Keratinocyte (primary cell): ENCODE data around the gene LEP.

ENCODE experiments used
- EZH2 ChIP-seq: IDR thresholded peaks from one replicate; pipeline ENCODE4 v1.6.1; 2012; ENCODE audit warnings: inconsistent platforms, mild to moderate bottlenecking, low read length, moderate library complexity
- TF ChIP-seq, protein P1 (sequence below), 3 experiments: IDR thresholded peaks in 1 of 3; conservative IDR thresholded peaks in 1 of 3; optimal IDR thresholded peaks in 1 of 3; 2 replicates in 2 of 3; 3 replicates in 1 of 3; pipeline versions ENCODE3 to v1.5.1; 2011; ENCODE audit warnings: low read length in 3 of 3, mild to moderate bottlenecking in 3 of 3, moderate library complexity in 2 of 3, control low read depth in 1 of 3, inconsistent platforms in 1 of 3; ENCODE audit not compliant: insufficient read depth in 2 of 3; ENCODE audit errors: extremely low read depth in 1 of 3

DNA sequence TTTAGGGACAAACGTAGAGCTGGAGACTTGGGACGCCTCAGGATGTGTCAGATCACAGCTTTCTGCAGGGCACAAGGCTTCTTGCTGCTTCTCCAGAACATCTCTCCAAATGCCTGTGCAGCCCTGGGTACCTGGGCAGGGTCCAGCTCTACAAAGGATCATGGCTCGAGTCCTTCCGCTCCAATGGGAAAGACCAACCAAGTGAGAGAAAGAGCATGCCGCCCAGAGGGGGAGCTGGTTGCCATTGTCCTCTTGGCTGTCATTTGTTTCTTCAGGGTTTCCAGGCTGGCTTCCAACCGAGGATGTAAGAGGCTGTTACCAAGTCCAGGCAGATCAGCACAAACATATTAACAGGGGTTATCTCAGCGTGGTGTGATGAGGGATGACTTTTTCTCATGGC is 5.6 kb upstream of the LEP start:
- TF ChIP-seq, protein P1, sequence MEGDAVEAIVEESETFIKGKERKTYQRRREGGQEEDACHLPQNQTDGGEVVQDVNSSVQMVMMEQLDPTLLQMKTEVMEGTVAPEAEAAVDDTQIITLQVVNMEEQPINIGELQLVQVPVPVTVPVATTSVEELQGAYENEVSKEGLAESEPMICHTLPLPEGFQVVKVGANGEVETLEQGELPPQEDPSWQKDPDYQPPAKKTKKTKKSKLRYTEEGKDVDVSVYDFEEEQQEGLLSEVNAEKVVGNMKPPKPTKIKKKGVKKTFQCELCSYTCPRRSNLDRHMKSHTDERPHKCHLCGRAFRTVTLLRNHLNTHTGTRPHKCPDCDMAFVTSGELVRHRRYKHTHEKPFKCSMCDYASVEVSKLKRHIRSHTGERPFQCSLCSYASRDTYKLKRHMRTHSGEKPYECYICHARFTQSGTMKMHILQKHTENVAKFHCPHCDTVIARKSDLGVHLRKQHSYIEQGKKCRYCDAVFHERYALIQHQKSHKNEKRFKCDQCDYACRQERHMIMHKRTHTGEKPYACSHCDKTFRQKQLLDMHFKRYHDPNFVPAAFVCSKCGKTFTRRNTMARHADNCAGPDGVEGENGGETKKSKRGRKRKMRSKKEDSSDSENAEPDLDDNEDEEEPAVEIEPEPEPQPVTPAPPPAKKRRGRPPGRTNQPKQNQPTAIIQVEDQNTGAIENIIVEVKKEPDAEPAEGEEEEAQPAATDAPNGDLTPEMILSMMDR (optimal IDR thresholded peaks at IDR 0.05 in 1 of 3, IDR thresholded peaks at IDR 0.05 in 1 of 3, conservative IDR thresholded peaks at IDR 0.05 in 1 of 3; ENCODE audit: extremely low read depth in 1 of 3, insufficient read depth in 2 of 3, low read length in 3 of 3): no peak
- no peak for TF ChIP-seq EZH2
